Activated T-cell treated with anti-CD3 and anti-CD28 coated beads, Interleukin-2, amount 50 U/mL, for 72 hours (primary cell): ENCODE results near the gene CSTF3. TPM values are rescaled to one million over a fixed set of nuclear protein-coding genes. Genes with fewer than 3 reads are reported as not detected.
A peak's percentile ranks its signal among the peaks of the same experiment; 100 is the strongest.
"Not testable (repeated sequence)": the region's sequence is repeated elsewhere in the genome, so short reads cannot be mapped to it uniquely, and the experiment has no call there.

ENCODE experiments used
- ATAC-seq, 2 donors: fragments of 150-1000 bp; cut with Tn5 transposase; replicated peaks in 1 of 2; 2 replicates each; pipeline ENCODE4 v1.10.0; 2021; ENCODE audit warnings: moderate library complexity in 2 of 2, mild to moderate bottlenecking in 1 of 2
- DNase-seq, 2 donors: peaks; one replicate each; pipeline ENCODE4 v3.0.0; 2021 to 2022; ENCODE audit warnings: mixed read lengths in 1 of 2
- H3K27ac Mint-ChIP-seq: one replicate; pipeline ENCODE4 v1.8.0; 2022; ENCODE audit warnings: mild to moderate bottlenecking, moderate library complexity, mixed read lengths
- H3K27me3 Mint-ChIP-seq: one replicate; pipeline ENCODE4 v1.8.0; 2022; ENCODE audit warnings: low read depth, mixed read lengths
- H3K36me3 Mint-ChIP-seq, 2 donors: one replicate each; pipeline ENCODE4 v1.8.0; 2022; ENCODE audit warnings: mixed read lengths in 2 of 2, mild to moderate bottlenecking in 1 of 2; ENCODE audit not compliant: insufficient read depth in 2 of 2
- H3K4me1 Mint-ChIP-seq: one replicate; pipeline ENCODE4 v1.8.0; 2022; ENCODE audit warnings: low read depth, mixed read lengths
- H3K4me3 Mint-ChIP-seq, 2 donors: one replicate each; pipeline ENCODE4 v1.8.0; 2022; ENCODE audit warnings: mild to moderate bottlenecking in 2 of 2, mixed read lengths in 2 of 2, moderate library complexity in 2 of 2
- H3K9me3 Mint-ChIP-seq, 2 donors: one replicate each; pipeline ENCODE4 v1.8.0; 2022; ENCODE audit warnings: mixed read lengths in 2 of 2
- total RNA-seq, 2 donors: library from RNA; stranded (reverse); gene quantifications; one replicate each; pipeline ENCODE4 v1.2.3, GENCODE V29; 2022

The CSTF3 gene
- total RNA-seq, 2 donors from 2014 or later, result 29.9 to 32.8 TPM

DNA sequence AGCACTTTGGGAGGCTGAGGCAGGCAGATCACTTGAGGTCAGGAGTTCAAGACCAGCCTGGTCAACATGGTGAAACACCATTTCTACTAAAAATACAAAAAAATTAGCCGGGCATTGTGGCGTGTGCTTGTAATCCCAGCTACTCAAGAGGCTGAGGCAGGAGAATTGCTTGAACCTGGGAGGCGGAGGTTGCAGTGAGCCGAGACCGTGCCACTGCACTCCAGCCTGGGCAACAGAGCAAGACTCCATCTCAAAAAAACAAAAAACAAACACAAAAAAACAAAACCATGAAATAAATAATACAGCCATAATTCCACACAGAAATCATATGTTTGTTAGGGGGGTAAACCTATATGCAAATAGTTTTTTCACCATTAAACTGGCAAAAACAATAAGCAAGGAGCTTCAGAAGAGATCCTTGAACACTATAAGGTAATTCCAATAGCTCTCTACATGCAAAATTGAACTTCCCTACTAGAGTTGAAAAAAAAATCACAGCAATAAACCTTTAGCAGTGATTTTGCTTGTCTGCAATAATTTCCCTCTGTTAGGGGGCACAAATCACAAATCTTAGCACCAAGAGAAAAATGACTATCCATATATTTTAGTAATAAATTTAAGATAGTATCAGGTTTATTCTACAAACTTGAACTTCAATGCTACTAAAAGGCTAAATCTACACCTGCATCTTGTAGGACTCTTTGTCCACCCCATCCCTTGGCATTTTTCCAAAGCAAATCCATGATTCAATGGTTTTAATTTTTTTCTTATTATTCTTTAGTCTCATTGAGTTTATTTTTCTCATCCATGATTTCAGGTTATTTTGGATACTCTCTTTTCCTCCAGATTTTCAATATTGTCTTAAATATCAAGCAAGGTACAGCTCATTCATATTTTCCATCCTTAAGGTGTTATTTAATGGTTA, 3.9 kb downstream of the CSTF3 start:
- H3K4me1 Mint-ChIP-seq, result peaks cover 54% of the 10 kb centered on the region
- ATAC-seq (no peak), DNase-seq (no peak)
- H3K27me3 Mint-ChIP-seq, result no peaks in the 10 kb centered on the region
- peak overlapping the region; percentile 87 for H3K27ac Mint-ChIP-seq
- no peaks in the 10 kb centered on the region for H3K9me3 Mint-ChIP-seq
- H3K36me3 Mint-ChIP-seq, result peaks cover 10 to 25% of the 10 kb centered on the region in 2 donors
- peak overlapping the region; percentile 81 to 98 for H3K4me3 Mint-ChIP-seq

DNA sequence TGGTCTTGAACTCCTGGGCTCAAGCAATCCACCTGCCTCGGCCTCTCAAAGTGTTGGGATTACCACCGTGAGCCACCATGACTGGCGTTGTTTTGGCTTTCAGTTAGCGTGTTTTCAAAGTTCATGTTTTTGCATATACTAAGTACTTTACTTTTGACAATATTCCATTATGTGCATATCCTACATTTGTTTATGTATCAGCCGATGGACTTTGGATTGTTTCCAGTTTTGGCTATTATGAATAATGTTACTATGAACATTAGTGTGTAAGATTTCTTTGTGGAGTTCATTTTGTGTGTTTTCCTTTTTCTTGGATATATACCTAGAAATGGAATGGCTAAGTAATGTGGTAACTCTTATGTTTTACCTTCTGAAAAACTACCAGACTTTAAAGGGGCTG, 9.9 kb downstream of the CSTF3 start:
- no peaks in the 10 kb centered on the region for H3K27me3 Mint-ChIP-seq
- ATAC-seq, result no peak
- no peaks in the 10 kb centered on the region for H3K9me3 Mint-ChIP-seq
- peaks cover 12% of the 10 kb centered on the region for H3K4me1 Mint-ChIP-seq
- H3K4me3 Mint-ChIP-seq, result no peak overlapping the region
- H3K36me3 Mint-ChIP-seq, result peaks cover 2 to 14% of the 10 kb centered on the region in 2 donors
- DNase-seq, result no peak
- H3K27ac Mint-ChIP-seq, result peak overlapping the region; percentile 28

DNA sequence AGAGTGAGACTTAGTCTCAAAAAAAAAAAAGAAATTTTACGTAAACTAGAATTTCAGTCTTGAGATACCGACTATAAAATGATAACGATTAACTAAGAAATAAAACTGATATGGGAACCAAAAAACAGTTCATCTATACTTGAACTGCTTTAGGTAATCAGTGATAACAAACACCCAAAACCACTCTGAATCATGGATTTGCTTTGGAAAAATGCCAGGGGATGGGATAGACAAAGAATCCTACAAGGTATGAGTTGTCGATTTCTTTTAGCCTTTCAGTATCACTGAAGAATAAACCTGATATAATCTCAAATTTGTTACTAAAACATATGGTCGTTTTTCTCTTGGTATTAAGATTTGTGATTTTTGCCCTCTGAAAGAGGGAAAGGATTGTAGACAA, 13.7 kb downstream of the CSTF3 start:
- Mint-ChIP-seq H3K36me3 (peaks cover 0 to 13% of the 10 kb centered on the region in 2 donors), H3K9me3 (no peaks in the 10 kb centered on the region), H3K27me3 (no peaks in the 10 kb centered on the region), H3K27ac (no peak overlapping the region), H3K4me1 (peaks cover 15% of the 10 kb centered on the region), H3K4me3 (no peak overlapping the region)
- ATAC-seq (no peak), DNase-seq (no peak)

DNA sequence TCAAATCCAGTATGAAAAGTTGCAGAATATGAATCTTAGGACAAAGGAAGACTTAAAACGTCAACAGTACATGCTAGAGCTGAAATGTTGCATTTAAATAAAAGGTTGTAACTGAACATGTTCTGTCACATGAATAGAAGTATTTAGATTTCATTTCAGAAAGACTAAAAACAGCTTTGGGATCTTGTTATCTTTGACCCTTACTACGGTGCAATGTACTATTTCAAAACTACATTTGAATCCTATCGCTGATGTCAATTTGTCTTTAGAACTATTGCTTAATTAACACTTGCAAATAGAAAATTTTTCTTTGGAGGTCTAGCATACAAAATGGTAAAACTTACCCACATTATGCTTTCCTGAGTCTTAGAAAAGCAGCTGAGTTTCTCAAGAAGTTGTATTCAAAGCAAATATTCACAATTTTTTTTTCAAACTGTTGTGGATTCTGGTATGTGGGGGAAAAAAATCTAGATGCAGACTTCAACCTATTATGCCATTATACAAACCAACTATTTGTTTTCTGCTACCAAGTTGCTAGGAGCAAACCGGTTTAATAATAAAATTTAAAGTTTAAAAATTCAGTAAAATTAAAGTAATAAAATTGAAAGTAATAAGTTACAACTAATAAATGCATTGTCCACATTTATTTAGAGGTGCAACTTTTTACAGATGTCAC, 25.4 kb downstream of the CSTF3 start:
- peaks cover 0 to 2% of the 10 kb centered on the region in 2 donors for H3K36me3 Mint-ChIP-seq
- no peak overlapping the region for H3K4me3 Mint-ChIP-seq
- no peaks in the 10 kb centered on the region for H3K27me3 Mint-ChIP-seq
- H3K9me3 Mint-ChIP-seq, result no peaks in the 10 kb centered on the region
- no peak for ATAC-seq
- no peaks in the 10 kb centered on the region for H3K4me1 Mint-ChIP-seq
- DNase-seq, result no peak
- peak overlapping the region; percentile 63 for H3K27ac Mint-ChIP-seq

DNA sequence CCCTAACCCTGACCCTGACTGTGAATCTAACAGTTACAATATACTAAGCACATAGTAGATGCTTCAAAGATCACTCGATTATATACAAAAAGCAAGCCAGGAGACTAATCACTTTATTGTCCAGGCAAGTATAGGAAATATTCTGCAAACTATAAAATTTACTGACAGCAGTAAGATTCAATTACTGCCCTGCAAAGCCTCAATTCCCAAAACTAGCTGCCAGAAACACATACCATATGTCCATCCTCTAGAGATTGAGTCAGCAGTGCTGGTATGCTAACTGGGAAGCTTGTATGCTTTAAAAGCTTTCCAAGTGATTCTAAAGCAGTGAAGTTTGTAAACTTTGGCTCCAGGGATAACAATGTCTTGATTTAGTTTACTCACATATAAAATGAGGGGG, 26.1 kb downstream of the CSTF3 start:
- Mint-ChIP-seq H3K4me1 (no peaks in the 10 kb centered on the region), H3K27me3 (no peaks in the 10 kb centered on the region), H3K27ac (peak overlapping the region; percentile 63), H3K4me3 (no peak overlapping the region), H3K9me3 (no peaks in the 10 kb centered on the region), H3K36me3 (peaks cover 0 to 1% of the 10 kb centered on the region in 2 donors)
- DNase-seq, result no peak
- ATAC-seq, result no peak

DNA sequence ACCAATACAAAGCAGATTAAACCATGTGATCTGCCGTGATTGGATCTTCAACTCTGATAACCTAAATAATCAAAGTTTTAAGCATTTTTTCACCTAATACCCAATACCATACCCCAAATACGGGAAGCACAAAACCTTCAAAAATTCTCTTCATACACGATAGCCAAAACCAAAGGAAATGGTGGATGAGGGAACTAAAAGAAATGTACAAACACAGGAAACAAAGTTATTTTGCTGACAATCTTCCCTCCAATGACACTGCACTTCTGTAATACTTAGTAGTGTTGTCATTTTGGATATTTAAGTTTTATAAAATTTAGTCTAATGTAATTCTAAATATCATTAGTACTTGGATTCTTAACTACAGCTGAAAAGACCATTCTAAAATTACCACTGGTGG, 27.0 kb downstream of the CSTF3 start:
- DNase-seq (no peak), ATAC-seq (no peak)
- Mint-ChIP-seq H3K36me3 (no peaks in the 10 kb centered on the region), H3K4me3 (no peak overlapping the region), H3K27me3 (no peaks in the 10 kb centered on the region), H3K4me1 (no peaks in the 10 kb centered on the region), H3K27ac (no peak overlapping the region), H3K9me3 (no peaks in the 10 kb centered on the region)

DNA sequence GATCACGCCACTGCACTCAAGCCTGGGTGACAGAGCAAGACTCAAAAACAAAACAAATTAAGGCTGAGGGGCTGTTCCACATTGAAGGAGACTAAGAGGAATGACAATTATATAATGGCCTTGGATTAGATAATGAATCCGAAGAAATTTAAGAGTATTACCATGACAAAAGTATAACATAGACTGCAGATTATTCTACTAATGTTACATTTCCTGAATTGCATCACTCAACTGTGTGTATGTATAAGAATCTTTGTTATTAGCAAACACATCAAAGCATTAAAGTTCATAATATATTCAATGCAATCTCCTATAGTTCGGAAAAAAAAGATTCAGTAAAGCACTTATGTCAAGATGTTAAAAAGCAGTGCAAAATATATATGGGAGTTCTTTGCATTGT, 27.5 kb downstream of the CSTF3 start:
- Mint-ChIP-seq H3K9me3 (no peaks in the 10 kb centered on the region), H3K27ac (no peak overlapping the region), H3K4me3 (no peak overlapping the region), H3K4me1 (peaks cover 3% of the 10 kb centered on the region), H3K27me3 (no peaks in the 10 kb centered on the region), H3K36me3 (no peaks in the 10 kb centered on the region)
- ATAC-seq (no peak), DNase-seq (no peak)

DNA sequence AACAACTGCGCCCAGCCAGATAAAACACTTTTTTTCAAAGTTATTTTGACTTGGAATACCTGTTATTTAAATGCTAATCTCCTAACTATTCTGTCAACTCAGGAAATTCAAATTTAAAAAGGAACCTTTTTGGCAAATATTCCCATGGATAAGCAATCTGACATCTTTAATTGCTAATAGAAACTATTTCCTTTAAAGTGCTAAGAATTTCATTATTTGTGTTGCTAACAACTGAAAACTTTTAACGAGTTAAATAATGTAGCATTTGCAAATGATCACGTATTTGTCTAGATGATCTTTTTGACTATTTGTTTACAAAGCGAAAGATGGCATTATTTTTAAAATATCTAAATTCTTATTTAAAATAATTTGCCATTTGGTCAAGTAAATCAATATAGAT, 28.8 kb downstream of the CSTF3 start:
- no peak overlapping the region for H3K27ac Mint-ChIP-seq
- H3K4me3 Mint-ChIP-seq, result no peak overlapping the region
- DNase-seq (no peak), ATAC-seq (no peak)
- no peaks in the 10 kb centered on the region for H3K9me3 Mint-ChIP-seq
- no peaks in the 10 kb centered on the region for H3K36me3 Mint-ChIP-seq
- H3K27me3 Mint-ChIP-seq, result no peaks in the 10 kb centered on the region
- peaks cover 7% of the 10 kb centered on the region for H3K4me1 Mint-ChIP-seq

DNA sequence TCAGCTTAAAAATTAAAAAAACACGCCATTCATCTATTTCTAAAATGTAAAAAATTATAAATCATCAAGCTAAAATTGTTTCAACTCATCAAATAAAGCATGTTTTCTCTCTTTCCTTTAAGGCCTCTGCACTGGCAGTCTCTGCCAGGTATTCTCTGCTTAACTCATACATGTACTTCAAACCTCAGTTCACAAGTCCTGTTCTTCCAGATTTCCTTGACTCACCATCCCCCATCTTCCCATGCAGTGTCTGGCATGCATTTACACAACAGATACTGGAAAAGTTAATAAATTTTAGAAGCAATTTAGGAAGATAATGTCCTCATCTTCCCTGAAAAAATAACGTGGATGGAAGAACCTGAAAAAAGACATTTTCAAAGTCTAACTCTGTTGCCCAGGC, 32.5 kb downstream of the CSTF3 start:
- DNase-seq, result no peak
- Mint-ChIP-seq H3K27me3 (no peaks in the 10 kb centered on the region), H3K27ac (no peak overlapping the region), H3K9me3 (no peaks in the 10 kb centered on the region), H3K36me3 (peaks cover 0 to 2% of the 10 kb centered on the region in 2 donors), H3K4me3 (no peak overlapping the region), H3K4me1 (peaks cover 7% of the 10 kb centered on the region)
- no peak for ATAC-seq

DNA sequence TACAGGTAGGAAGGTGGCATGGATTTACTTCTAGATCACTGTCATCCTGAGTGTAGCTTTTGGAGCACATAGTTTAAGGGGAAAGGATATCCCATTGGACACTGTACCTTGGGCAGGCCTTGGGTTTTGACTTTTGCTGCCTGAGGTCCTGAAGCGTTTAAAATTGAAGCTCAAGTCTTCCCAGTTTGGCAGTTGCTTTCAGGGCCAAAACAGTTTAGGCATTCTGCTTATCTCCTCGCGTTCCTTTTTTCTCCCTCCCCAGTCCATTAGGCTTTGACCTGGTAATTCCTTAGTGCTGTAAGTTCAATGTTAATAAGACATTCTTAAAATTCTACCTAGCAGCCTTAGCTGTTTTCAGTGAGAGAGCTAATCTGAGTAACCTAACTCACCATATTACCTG, 35.7 kb downstream of the CSTF3 start:
- Mint-ChIP-seq H3K27ac (no peak overlapping the region), H3K36me3 (peaks cover 0 to 2% of the 10 kb centered on the region in 2 donors), H3K4me3 (no peak overlapping the region), H3K9me3 (no peaks in the 10 kb centered on the region), H3K27me3 (no peaks in the 10 kb centered on the region), H3K4me1 (peaks cover 7% of the 10 kb centered on the region)
- DNase-seq (no peak), ATAC-seq (no peak)

DNA sequence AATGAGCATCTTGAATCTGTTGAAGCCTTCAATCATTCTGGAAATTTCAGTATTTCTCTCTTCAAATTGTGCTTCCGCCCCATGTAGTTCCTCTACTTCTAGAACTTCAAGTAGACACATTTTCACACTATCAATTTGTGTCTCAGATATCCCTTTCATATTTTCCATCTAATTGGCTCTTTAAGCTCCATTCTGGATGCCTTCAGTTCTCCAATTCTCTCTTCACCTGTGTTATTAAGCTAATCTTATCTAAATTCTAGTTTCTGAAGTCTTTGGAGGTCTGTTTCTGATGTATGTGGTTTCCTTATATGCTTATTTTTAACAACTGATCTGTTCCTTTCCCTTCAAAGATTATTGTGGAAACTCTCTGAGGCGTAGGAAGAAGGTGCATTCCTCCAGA, 36.3 kb downstream of the CSTF3 start:
- H3K27ac Mint-ChIP-seq, result no peak overlapping the region
- ATAC-seq (no peak), DNase-seq (no peak)
- peaks cover 0 to 2% of the 10 kb centered on the region in 2 donors for H3K36me3 Mint-ChIP-seq
- no peaks in the 10 kb centered on the region for H3K27me3 Mint-ChIP-seq
- H3K9me3 Mint-ChIP-seq, result no peaks in the 10 kb centered on the region
- H3K4me3 Mint-ChIP-seq, result no peak overlapping the region
- H3K4me1 Mint-ChIP-seq, result peaks cover 7% of the 10 kb centered on the region

DNA sequence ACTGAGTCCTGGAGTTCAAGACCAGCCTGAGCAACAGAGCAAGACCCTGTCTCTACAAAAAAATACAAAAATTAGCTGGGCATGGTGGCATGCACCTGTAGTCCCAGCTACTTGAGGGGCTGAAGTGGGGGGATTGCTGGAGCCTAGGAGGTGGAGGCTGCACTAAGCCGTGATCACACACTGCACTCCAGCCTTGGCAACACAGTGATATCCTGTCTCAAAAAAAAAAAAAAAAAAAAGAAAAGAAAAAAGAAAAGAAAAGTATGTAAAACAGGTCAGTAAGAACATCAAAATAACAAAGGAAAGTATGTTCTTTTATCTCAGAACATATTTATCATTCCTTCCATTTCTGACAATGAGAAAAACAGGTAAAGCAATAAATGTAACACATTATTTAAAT, 38.6 kb downstream of the CSTF3 start:
- not testable (repeated sequence) for DNase-seq

DNA sequence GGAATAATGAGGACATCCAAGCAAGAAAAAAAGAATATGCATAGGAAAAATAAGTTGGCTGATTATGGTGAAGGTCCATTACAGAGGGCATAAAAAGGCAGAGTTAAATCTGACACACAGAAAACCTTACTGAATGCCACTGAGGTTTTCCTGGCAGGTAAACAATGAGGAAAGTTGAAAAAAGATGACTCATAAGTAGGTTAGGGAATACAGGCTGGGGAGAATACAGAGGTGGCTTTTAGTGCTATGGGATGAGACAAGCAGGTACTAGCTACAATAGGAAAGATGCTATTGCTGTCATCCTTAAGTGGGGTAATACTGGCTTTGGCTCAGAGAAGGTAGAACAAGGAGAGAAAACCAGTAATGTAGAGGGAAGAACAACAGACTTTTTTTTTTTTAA, 44.7 kb downstream of the CSTF3 start:
- ATAC-seq (no peak), DNase-seq (no peak)
- no peak overlapping the region for H3K27ac Mint-ChIP-seq
- H3K27me3 Mint-ChIP-seq, result no peaks in the 10 kb centered on the region
- no peak overlapping the region for H3K4me3 Mint-ChIP-seq
- H3K36me3 Mint-ChIP-seq, result no peaks in the 10 kb centered on the region
- H3K4me1 Mint-ChIP-seq, result no peaks in the 10 kb centered on the region
- H3K9me3 Mint-ChIP-seq, result no peaks in the 10 kb centered on the region

More for the DNA sequence above, 38.6 kb downstream of the CSTF3 start:
- not testable (repeated sequence) for H3K36me3 Mint-ChIP-seq, H3K27me3 Mint-ChIP-seq, H3K4me1 Mint-ChIP-seq, H3K27ac Mint-ChIP-seq, ATAC-seq, H3K9me3 Mint-ChIP-seq, H3K4me3 Mint-ChIP-seq
